OCI-LY1 (cell line): Measurements from ENCODE around the gene ZDHHC20.

Experiments
- CTCF ChIP-seq: fragments of 200-600 bp; sonication (generic), shearing (Covaris generic); IDR thresholded peaks from 2 replicates; pipeline ENCODE4 v1.5.1; 2017; ENCODE audit warnings: mild to moderate bottlenecking, antibody characterized with exemption, low read length, moderate library complexity, mixed read lengths
- EZH2 ChIP-seq: fragments of 200-600 bp; sonication (generic), shearing (Covaris generic); IDR thresholded peaks from 2 replicates; pipeline ENCODE4 v1.8.0; 2017; ENCODE audit warnings: borderline replicate concordance, mixed run types, mild to moderate bottlenecking, antibody characterized with exemption, low read length, moderate library complexity, mixed read lengths

- no peak for TF ChIP-seq EZH2
- TF ChIP-seq CTCF = no peak
These were observed 42.6 kb upstream of the ZDHHC20 start for GRCh38 chr13:21501686-21502085.
